Choroid plexus epithelial cell (primary cell): ENCODE results near the gene UBE3C.
"Not testable (repeated sequence)": the region's sequence is repeated elsewhere in the genome, so short reads cannot be mapped to it uniquely, and the experiment has no call there.

Experiments used
- DNase-seq: peaks from one replicate; pipeline ENCODE4 v3.0.0-alpha.2; 2010; ENCODE audit warnings: low read depth
- H3K4me3 ChIP-seq: 2 replicates; pipeline ENCODE4 v1.5.1; 2011; ENCODE audit warnings: low read depth, mild to moderate bottlenecking, control low read depth, low read length, moderate library complexity
- TF ChIP-seq, protein P1 (sequence below): conservative IDR thresholded peaks from 2 replicates; pipeline ENCODE4 v1.5.1; 2011; ENCODE audit warnings: low read depth, mild to moderate bottlenecking, control low read depth, inconsistent platforms, low read length, moderate library complexity

The UBE3C gene

DNA sequence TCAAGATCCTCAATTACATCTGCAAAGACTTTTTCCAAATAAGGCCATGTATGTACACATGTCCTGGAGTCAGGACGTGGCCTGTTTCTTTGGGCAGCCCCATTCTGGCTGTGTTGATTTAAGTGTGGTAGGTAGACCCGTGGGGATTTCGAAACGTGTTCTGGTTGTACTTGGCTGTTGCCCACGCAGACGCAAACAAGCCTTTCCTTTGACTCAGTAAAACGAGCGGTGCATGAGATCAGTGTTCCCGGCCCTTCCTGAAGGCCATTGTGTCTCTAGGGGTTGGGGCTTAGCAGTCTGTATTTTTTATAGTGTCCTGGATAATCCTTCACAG, 133.2 kb downstream of the UBE3C start:
- TF ChIP-seq, protein P1, sequence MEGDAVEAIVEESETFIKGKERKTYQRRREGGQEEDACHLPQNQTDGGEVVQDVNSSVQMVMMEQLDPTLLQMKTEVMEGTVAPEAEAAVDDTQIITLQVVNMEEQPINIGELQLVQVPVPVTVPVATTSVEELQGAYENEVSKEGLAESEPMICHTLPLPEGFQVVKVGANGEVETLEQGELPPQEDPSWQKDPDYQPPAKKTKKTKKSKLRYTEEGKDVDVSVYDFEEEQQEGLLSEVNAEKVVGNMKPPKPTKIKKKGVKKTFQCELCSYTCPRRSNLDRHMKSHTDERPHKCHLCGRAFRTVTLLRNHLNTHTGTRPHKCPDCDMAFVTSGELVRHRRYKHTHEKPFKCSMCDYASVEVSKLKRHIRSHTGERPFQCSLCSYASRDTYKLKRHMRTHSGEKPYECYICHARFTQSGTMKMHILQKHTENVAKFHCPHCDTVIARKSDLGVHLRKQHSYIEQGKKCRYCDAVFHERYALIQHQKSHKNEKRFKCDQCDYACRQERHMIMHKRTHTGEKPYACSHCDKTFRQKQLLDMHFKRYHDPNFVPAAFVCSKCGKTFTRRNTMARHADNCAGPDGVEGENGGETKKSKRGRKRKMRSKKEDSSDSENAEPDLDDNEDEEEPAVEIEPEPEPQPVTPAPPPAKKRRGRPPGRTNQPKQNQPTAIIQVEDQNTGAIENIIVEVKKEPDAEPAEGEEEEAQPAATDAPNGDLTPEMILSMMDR = no peak
- no peak overlapping the region for H3K4me3 ChIP-seq
- peak; percentile 99 for DNase-seq

DNA sequence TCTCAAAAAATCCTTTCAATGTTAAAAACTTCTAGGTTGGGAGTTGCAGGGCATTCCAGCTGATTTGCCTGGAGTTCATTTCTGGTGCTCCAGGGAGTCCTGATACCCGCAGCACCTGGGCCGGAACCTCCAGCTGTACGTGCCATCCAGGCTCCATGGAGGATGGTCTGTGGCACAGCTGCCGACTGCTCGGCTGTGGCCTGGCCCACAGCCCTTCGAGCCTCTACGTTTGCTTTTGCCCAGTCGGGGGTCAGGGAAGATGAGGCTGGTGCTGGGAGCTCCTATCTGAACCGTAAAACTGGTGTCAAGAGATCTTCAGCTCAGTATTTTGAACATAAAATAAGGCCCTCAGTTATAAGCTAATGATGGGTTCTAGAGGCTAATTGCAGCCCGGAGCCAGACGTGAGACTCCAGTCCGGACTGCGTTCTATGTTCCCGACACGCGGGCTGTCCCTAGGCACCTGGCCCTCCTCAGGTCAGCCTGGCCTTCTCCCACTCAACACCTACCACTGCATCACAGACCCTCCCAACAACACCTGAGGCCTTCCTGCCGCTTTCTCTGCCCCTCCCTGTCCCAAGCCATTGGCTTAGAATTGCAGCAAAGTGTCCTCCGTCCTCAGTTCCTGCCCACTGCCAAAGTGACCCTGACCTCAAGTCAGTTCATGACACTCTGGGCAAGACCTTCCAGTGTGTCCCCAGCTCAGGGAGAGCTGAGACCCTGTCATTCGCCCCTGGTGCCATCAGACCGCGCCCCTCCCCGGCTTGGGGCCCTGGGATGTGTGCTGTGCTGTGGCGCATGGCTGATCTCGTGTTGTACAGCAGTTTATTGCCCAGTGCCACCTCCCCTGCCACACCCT, 133.9 kb downstream of the UBE3C start:
- TF ChIP-seq, protein P1 = no peak
- DNase-seq = no peak
- no peak overlapping the region for H3K4me3 ChIP-seq

DNA sequence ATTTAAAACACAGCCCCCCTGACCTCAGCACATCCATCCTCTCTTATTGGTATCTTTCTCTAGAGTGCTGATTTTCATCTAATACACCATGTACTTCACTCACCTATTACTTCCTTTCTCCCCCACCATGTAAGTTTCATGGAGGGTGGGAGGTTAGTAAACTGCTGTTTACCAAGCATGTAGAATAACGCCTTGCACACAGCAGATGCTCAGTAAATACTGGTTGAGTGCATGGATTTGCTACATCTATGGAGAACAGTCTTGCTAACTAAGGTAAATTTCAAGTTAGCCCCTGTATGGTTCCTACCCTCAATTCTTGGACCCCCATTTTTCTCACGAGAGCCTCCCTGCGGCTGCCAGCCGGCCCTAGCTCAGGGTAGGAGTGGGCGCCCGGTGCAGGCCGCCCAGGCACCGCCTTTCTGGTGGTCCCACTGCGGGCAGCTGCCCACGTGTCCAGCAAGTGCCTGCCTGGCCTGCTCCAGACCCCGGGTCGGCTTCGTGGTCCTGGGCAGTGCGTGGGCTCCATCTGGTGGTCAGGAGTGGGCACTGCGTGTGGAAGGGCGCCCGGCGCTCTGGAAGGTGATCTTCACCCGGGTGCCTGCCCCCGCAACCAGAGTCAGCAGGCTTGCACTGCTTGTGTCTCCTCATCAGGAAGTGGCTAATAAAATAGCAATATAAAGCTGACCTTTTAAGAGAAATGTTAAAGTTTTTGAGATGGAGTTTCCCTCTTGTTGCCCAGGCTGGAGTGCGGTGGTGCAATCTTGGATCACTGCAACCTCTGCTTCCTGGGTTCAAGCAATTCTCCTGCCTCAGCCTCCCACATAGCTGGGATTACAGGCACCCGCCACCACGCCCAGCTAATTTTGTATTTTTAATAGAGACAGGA, 134.7 kb downstream of the UBE3C start:
- no peak overlapping the region for H3K4me3 ChIP-seq
- peak; percentile 86 for DNase-seq
- TF ChIP-seq, protein P1 = peak; percentile 96

DNA sequence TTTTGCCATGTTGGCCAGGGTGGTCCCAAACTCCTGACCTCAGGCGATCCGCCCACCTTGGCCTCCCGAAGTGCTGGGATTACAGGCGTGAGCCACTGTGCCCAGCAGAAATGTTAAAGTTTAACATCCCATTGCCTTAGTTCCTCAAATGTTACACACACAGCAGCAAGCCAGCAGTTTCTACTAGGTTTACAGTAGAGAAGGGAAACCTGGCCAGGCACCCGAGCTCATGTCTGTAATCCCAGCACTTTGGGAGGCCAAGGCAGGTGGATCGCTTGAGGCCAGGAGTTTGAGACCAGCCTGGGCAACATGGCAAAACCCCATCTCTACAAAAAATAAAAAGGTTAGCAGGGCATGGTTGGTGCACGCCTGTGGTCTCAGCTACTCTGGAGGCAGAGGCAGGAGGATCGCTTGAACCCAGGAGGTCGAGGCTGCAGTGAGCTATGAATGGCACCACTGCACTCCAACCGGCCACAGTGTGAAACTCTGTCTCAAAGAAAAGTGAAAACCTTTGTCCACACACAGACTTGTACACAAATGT, 135.4 kb downstream of the UBE3C start:
- DNase-seq, H3K4me3 ChIP-seq: not testable (repeated sequence)

DNA sequence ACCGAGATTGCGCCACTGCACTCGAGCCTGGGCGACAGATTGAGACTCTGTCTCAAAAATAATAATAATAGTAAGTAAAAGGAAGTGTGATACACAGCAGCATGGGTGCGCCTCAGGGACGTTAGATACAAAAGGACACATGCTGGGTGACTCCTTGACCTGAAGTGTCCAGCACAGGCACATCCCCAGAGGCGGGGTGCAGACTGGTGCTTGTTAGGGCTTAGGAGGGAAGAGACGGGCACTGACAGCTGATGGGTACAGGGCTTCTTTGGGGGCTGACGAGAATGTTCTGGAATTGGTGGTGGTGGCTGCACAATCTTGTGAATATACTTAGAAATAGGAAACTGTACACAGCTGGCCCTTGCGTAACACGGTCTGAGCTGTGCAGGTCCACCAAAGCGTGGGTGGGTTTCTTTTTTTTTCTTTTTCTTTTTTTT, 136.3 kb downstream of the UBE3C start:
- H3K4me3 ChIP-seq = no peak overlapping the region
- DNase-seq = no peak

DNA sequence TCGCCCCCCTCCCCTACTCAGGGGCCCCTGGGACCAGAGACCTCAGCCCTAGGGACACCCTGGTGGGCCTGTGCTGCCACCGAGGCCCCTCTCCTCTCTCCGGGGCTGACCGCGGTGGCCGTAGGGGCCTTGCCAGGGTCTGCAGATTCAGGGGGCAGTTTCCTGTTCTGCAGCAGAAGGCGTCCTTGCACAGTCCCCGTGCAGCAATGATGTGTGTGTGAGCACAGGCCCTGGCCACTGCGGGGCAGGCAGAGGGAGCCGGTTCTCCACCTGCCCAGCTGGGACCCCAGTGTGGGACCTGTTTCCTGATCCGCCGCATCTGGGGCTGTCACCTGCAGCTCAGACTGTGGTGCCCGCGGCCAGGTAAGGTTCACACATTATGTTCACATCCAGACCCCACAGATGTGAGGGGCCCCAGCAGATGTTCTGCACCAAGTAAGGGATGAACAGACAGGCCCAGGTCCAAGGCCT, 137.4 kb downstream of the UBE3C start:
- no peak overlapping the region for H3K4me3 ChIP-seq
- TF ChIP-seq, protein P1 = no peak
- no peak for DNase-seq

More for the DNA sequence above, 136.3 kb downstream of the UBE3C start:
- TF ChIP-seq, protein P1 = no peak
